IPS-NIHi7 (cell line): Measurements from ENCODE around the gene ACAD11.

Experiments used
- DNase-seq: peaks from one replicate; pipeline ENCODE4 v3.0.0; 2012; ENCODE audit warnings: mixed read lengths; ENCODE audit errors: extremely low spot score

Gene ACAD11

DNA sequence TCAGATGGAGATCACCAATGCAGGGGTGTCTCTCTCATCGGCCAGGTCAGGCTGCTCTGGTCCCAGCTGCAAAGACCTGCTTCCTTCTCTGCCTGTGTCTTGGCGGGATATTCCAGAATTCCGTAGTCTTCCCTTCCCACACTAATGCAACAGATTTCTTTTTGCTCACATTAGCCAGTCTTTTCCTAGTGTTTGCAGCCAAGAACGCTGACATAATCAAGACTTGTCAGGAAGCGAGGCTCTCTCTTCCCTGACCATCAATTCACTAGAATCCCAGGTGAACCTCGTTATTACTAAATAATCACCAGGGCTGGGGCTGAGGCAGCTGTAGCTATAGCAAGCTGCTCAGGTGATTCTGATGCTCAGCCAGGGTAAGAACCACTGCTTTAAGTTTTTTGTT lies 105.8 kb downstream of the ACAD11 start:
- DNase-seq: no peak

DNA sequence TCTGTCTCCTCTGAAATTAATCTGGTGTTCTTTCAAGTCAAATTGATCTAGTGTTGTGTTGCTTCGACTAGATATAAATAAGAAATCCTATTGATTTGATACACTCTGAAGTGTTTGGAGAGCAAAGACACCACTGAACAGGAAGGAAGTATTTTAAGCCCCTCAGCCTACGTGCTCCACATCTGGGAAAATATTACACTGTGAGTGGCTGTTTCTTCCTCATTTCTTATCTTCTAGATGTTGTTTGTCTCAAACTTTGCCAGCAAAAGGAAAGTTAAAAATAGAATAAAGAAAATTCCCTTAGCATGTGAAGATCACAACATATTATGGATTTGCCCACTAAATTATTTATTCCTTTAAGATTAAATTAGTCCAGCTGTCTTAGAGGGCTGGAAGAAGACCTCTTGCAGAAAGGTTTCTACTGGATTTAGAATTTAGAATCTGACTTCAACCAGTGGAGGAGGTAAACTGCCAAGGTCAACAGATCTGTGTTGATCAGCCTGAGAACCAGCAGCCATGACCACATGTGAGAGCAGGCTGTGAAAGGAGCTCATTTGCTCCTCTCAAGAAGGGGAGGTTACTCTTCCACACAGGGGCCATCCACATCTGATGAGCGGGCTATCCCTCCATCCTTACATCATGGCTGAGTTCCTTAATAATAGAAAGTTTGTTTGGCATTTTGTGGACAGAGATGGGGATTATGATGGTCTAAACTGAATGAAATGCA lies 108.9 kb downstream of the ACAD11 start:
- no peak for DNase-seq

DNA sequence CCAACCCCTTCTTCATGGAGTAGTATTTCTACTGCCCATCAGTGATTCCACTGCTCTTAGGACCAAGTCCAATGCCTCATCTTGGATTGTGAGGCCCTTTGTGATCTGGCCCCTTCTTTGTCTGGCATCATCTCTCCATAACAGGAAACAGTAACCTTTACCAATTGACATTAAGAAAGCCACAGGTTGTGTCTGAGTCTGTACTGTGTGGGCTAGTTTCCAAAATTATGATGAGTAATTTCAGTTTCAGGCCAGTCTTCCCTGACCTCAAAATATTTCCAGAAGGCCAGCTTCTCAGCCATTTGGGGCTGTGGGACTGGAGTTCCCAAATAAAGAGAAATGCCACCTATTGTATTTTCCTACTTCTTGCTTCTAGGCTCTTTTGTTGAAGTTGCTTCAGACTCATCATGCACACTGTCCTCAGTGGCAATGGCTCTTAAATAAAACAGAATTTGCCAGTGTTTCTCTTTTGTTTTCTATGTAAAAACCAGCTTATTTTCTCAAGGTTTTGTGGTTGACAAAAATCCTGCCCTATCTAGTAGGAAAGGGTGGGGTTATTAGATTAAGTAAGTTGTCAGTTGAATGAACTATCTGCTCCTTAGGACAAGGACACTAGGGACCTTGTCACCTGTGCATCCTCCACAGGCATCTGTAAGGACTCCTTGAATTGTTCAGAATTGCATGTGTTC lies 109.6 kb downstream of the ACAD11 start:
- no peak for DNase-seq

DNA sequence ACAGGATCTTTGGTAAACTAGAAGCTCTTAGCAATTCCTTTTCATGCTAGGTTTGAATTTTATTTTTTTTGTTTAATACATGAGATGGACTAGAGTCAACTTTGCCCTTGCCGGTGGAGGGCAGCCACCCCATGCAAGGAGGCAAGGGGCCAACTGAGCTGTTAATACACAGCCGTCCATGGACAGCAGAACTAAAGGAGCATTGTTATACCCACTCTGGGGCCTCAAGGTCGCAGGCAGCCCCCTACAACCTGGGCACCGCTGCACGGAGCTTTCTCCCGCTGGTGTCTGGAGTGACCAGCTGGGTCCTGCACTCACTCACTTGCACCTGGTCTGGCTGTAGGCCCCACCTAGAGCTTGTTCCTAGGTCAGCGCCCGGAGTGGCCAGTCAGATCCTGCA lies 110.4 kb downstream of the ACAD11 start:
- no peak for DNase-seq

DNA sequence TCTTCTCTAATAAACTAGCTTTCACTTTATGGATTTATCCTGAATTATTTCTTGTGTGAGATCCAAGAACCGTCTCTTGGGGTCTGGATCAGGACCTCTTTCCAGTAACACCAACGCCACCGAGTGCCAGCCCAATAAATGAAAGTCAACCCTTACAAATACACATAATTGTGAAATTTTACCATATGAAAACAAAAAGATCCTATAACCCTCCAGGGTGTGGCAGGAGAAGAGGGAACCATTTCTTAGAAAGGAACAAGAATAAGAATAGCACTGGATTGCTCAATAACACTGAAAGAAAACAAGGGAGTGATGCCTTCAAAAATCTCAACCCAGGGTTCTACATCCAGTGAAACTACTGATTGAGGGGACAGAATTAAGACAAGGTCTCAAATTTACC lies 114.1 kb downstream of the ACAD11 start:
- DNase-seq: no peak

DNA sequence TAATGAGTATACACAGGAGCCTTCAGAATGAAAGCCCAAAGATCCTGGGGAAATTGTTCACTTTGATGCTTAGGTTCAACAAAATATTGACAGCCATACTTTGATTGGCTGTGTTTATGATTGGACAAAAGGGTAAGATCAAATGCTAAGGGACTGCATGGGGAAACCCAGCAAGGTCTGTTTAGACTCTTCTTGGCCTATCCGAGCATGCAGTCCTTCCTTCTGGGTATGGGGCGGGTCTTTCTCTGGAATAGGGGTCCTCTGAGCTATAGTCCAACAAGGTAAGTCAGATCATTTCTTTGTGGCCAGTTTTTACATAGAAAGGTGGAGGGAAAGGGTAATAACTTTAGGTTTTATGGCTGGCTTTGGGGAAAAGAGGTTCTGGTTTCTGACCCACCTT lies 115.5 kb downstream of the ACAD11 start:
- no peak for DNase-seq

DNA sequence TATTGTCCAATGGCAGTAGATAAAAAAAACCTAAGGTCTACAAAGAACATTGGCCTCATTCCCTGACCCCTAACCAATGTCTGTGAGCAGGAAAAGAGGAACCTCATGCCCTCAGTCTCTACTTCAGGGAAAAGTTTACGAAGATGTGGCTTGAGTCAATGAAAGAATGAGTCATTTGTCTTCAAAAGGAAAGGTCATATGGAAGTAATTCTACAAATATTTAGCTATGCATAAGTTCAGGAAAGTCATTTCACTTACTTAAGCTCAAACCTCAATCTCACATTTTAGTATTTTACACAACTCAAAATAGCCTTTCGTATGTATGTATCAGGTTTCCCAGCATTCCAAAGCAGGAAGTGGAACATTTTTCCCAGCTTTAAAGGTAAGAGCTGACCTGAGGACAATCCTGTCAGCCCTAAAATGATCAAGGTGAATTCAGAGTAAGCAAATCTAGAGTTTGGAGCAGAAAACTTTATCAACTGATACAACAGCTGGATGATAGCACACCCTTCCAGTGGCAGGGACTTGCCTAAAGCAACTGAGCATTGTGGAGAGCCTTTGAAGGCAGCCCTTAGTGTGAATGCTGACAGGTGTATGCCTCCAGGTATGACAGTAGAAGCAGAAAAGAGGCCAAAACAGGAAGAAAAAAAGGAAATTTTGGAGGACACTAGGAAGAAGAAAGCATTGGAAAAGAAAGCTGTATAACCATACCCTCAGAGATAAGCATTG lies 116.4 kb downstream of the ACAD11 start:
- no peak for DNase-seq

DNA sequence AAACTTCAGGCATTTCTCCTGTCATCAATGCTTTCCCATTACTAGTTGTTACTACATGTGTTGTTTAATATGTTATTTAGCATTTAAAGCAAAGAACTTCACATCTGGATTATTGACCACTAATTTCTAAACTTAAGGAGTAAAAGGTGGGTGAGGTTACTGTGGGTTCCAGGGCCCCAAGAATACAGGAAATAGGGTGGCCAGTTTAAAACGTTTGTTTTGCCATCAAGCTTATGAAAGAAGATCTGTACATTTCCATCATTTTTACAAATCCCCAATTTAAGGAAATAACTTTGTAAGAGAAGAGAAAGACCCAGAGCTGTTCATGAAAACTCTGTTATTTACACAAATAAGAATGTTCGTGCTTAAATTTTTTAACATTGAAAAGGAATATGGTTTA lies 117.0 kb downstream of the ACAD11 start:
- DNase-seq: no peak

DNA sequence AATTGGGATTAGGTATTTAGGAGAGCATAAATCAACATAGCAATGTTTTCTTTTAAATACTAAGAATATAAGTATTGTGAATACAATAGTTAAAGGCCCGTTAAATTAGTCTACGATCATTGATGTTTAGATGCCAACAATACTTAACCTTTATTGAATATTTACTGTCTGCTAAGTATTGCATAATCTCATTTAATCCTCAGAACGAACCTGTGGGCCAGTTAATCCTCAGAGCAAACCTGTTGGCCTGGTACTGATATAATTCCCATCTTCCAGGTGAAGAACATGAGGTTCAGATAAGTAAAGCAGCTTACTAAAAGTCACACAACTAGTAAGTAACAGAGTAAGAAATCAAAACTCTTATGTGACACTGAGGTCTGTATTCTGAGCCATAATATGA lies 119.9 kb downstream of the ACAD11 start:
- DNase-seq: no peak

DNA sequence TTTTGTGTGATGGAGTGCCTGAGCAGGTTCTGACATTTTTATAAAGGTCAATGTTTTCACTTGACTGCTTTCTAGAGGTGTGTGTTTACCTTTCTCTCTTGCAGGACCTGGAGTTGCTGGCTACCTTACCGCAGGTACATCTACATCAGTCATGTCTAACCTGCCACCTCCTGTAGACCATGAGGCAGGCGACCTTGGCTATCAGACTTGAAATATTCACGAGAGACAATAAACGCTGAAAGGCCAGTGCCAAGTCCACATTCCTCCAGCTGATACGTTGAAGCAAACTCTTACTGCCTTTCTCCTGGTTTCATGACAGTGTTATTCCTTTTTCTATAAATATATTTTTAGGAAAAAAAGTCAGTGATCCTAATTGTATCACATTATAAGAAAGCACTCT lies 121.5 kb downstream of the ACAD11 start:
- no peak for DNase-seq

DNA sequence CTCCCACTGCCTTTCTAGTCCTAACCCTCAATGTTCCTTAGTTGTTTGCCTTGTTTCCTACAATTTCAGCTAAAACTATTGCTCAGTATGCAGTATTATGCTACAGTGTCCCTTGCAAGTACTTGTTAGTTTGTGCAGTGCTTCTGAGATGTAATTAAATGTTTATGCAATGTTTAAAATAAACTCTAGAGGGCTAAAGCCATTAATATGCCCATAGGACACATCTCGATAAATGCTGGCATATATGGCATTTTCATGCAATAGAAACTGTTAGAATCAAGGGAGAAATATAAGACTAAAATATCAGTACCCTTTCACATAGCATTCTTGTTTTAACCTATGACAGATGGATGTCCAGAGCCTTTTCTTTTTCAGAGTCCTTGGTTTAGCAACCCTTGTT lies 122.3 kb downstream of the ACAD11 start:
- DNase-seq: no peak

DNA sequence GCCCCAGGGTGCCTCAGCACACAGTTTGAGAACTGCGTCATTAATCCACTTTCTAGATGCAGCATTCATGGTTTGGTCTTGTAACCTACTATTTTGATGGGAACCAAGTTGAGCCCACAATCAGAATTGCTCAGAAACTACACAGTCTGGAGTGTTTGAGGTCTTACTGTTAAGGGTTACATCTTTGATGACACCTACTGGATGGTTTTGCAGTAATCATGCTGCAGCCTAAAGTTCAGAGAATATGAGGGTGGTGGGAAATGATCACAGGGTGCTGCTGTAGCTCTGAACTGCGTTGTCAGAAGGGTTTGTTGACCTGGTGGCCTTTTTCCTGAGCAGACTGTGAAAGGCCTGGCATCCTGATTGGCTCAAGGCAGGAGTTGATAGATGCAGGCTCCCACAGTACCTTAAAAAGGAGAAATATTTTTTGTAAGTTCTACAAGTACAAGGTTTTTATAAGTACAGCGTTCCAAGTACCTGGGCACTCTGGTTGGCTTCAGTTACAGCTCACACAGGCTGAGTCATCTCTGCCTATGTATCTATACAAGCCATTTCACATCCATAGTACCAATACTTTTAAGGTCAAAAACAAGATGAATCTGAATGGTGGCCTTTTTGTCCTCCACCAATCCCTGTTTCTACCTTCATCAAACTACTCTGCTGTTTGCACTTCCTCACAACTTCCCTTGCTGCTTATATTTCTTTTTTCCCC lies 123.0 kb downstream of the ACAD11 start:
- no peak for DNase-seq

DNA sequence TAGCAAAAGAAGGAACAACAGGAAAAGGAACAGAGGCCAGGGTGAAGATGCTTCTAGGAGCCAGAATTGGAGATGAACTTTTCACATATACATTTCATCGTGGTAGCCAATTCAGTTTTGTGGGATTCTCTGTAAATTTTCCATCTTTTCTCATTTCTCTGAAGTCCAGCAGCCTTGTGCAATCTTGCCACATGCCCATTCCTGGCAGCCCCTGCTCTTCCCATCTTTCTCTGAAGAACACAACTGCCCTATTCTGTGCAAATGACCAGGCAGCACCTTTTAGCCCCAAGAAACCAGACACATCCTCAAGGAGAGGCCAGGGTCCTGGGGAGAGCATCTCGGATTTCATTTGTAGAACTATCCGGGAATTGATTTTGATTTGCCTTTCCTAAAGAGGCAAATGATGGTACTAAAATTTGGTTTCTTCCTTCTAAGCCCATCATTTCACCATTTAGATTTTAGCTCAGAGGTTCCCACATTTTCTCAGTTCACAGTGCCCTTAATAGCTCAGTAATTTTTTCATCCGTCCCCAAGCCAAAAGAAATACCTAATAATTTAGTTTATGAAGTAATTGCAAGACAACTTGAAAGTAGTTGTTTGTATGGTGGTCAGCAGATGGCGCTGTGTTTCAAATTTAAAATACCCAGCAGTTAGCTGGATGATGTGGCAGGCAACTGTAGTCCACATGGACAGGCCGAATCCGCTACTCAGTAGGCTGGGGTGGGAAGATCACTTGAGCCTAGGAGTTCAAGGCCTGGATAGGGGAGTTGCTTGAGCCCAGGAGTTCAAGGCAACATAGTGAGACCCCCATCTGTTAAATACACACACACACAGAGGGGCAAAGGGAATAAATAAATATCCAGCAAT lies 123.8 kb downstream of the ACAD11 start:
- DNase-seq: peak; percentile 70

DNA sequence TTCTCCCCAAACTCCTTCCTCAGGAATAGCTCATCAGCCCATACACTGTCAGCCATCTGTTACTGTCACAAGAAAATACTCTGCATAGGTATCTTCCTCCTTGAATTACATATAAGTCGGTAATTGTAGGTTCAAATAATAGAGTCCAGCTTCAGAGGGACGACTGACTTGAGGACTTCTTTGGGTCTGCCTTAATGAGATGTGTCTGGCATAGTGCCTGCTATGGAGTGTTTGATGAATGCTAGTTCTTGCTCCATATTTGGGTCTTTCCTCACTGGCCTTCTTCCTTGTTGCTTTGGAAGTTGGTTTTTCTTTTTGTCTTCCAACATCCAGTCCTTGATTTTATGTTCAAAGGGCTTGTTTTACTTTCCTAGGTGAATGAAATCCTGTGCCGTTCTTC lies 129.0 kb downstream of the ACAD11 start:
- no peak for DNase-seq

DNA sequence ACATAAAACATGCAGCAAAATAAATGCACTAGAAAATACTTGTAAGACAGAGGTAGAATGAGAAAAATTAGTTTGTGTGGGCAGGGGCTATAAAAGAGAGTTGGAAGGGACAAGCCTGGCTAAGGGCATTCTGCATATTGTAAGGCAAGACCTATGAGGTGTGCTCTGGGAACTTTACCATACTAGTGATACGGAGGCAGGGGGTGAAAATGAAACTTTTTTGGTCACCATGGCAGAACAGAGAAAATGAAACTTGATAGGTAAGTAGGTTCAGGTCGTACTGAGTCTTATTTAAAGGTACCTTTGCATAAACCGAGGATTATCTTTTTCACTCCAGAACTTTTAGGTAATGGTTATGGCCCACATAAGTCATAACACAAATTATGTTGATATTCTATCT lies 137.3 kb downstream of the ACAD11 start:
- DNase-seq: no peak

DNA sequence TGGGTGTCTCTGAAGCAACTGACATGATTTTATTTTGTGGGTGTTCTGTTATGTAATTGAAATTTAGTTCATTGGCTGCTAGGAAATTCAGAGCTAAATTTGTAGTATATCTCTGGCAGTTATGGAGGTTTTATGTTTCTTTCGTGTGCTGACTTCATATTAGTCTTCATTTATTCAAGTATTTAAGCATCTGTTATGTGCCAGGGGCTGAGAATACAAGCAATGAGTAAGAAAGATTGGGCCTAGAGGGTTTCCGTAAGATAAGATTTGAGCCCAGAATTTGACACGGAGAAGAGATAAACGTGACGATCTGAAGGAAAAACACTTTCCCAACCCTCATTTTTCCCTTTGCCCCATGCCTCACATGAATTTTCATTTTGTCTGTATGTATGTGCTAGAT lies 137.7 kb downstream of the ACAD11 start:
- no peak for DNase-seq

DNA sequence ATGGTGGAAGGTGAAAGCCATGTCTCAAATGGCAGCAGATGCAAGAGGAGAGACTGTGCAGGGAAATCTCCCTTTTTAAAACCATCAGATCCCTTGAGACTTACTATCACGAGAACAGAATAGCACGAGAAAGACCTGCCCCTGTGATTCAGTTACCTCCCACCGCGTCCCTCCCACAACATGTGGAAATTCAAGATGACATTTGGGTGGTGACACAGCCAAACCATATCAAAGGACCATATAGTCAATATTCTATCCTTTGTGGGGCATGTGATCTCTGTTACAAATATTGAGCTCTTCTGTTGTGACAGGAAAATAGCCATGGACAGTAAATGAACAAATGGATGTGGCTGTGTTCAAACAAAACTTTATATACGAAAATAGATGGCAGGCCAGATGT lies 139.7 kb downstream of the ACAD11 start:
- no peak for DNase-seq

DNA sequence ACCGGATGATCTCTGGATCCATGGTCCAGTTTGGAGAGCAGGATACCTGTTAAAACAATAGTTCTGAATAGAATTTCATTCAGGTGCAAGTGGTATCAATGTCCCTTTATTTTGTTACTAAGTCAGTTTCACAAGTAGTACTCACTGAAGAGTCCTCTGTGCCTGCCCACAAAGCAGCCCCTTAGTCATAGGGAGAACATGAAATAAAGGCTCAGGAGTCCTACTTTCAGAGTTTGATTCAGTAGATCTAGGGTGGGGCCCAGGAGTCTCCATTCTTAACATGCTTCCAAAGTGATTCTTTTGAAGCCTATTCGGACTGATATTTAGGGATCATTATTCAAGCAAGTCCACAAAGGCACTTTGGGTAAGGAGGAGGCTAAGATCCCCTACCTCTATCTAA lies 142.3 kb downstream of the ACAD11 start:
- no peak for DNase-seq

DNA sequence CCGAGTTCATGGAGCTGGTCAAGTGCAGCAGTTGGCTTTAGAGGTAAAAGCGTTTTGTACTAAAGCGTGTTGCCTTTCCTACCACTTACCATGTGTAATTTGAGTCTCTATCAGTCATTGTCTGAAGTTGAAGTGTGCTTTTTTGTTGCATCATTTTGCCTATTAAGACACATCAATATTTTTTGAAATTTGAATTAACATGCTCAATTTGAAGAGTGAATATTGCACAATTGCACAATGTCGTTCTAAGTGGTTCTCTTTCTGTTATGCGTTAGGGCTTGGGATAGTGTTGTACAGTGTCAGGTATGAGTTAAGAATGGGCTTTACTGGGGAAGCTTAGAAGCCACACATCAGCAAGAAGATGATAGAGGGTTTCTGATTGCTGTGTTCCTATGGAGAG lies 146.6 kb downstream of the ACAD11 start:
- DNase-seq: no peak

DNA sequence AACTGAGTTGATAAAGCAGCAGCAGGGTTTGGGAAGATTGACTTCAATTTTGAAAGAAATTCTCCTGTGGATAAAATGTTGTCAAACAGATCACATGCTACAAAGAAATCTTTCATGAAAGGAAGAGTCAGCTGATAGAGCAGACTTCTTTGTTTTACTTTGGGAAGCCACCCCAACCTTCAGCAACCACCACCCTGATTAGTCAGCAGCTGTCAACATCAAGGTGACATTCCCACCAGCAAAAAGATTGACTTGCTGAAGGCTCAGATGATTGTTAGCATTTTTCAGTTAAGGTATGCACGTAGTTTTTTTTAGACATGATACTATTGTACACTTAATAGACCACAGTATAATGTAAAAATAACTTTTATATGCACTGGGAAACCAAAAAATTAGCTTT lies 150.1 kb downstream of the ACAD11 start:
- DNase-seq: no peak

DNA sequence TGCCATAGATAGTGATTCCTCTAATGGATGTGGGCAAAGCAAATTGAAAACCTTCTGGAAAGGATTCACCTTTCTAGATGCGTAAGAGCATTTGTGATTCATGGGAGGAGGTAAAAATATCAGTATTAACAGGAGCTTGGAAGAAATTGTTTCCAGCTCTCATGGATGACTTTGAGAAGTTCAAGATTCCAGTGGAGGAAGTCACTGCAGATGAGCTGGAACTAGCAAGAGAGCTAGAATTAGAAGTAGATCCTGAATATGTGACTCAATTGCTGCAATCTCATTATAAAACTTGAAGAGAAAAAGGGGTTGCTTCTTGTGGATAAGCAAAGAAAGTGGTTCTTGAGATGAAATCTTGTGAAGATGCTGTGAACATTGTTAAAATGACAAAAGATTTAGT lies 150.5 kb downstream of the ACAD11 start:
- no peak for DNase-seq
